Left ventricle myocardium inferior (tissue), 1 donor: ENCODE measurements around the gene IL17RB. TPM values are rescaled to one million over a fixed set of nuclear protein-coding genes. Genes with fewer than 3 reads are reported as not detected.

Experiments
- DNase-seq: peaks from one replicate; pipeline ENCODE4 v3.0.0-alpha.2; 2020
- H3K27ac ChIP-seq: fragments of 200-600 bp; replicated peaks from 2 replicates; pipeline ENCODE4 v1.8.0; 2021
- H3K27me3 ChIP-seq: fragments of 200-600 bp; 2 replicates; pipeline ENCODE4 v1.8.0; 2021; ENCODE audit warnings: low read depth
- H3K36me3 ChIP-seq: fragments of 200-600 bp; 2 replicates; pipeline ENCODE4 v1.8.0; 2021
- H3K4me1 ChIP-seq: fragments of 200-600 bp; 2 replicates; pipeline ENCODE4 v1.8.0; 2021
- H3K4me3 ChIP-seq: fragments of 200-600 bp; 2 replicates; pipeline ENCODE4 v1.8.0; 2021; ENCODE audit warnings: mild to moderate bottlenecking, moderate library complexity
- H3K9me3 ChIP-seq: fragments of 200-600 bp; replicated peaks from 2 replicates; pipeline ENCODE4 v1.8.0; 2021
- CTCF ChIP-seq: fragments of 200-600 bp; IDR thresholded peaks from 2 replicates; pipeline ENCODE4 v1.8.0; 2021; ENCODE audit warnings: antibody characterized with exemption, mild to moderate bottlenecking, borderline replicate concordance
- intact Hi-C: fragments of 100-400 bp; cut with micrococcal nuclease; formaldehyde crosslinking; loops from one replicate; pipeline ENCODE4 v1.11.0; 2022
- total RNA-seq: library from RNA; stranded (reverse); fragmentation: NEBNext Ultra II Directional; extraction: Animal tissue kit (Norgen Biotek cat#: 25700); gene quantifications from one replicate; pipeline ENCODE4 v1.2.1, GENCODE V29; 2021
- donor health status: DM: no; HTN: yes; CAD: no; lungs with severe emphysema.

IL17RB gene
- total RNA-seq, 1 donor from 2014 or later, result 0.47 TPM

GRCh38 chr3:53880396-53881345 is 34.3 kb downstream of the IL17RB start:
- intact Hi-C loops, result no loop called here
- peaks cover 67% of the 10 kb centered on the region for H3K36me3 ChIP-seq
- H3K27ac ChIP-seq, result peak overlapping the region; percentile 92
- no peak for DNase-seq
- TF ChIP-seq CTCF, result no peak
- H3K4me3 ChIP-seq, result peak overlapping the region; percentile 95
- no peaks in the 10 kb centered on the region for H3K27me3 ChIP-seq
- H3K4me1 ChIP-seq, result peaks cover 32% of the 10 kb centered on the region
- H3K9me3 ChIP-seq, result no peaks in the 10 kb centered on the region

GRCh38 chr3:53881691-53882593 is 35.6 kb downstream of the IL17RB start, which contains the start of gene ACTR8:
ACTR8 (minus strand) TSS chr3:53882152; CDS start chr3:53882101, 51 bp downstream.
- intact Hi-C loops, result no loop called here
- peak; percentile 89 for DNase-seq
- H3K36me3 ChIP-seq, result peaks cover 67% of the 10 kb centered on the region
- H3K9me3 ChIP-seq, result no peaks in the 10 kb centered on the region
- H3K4me1 ChIP-seq, result peaks cover 32% of the 10 kb centered on the region
- TF ChIP-seq CTCF, result peak; percentile 43
- H3K4me3 ChIP-seq, result peak within 1 kb of the TSS; percentile 95
- no peaks in the 10 kb centered on the region for H3K27me3 ChIP-seq
- peak within 1 kb of the TSS; percentile 92 for H3K27ac ChIP-seq

- intact Hi-C loops, result no loop called here
- Histone ChIP-seq H3K27me3 (no peaks in the 10 kb centered on the region), H3K36me3 (peaks cover 67% of the 10 kb centered on the region), H3K27ac (no peak overlapping the region), H3K4me1 (peaks cover 34% of the 10 kb centered on the region), H3K4me3 (no peak overlapping the region), H3K9me3 (no peaks in the 10 kb centered on the region)
- no peak for DNase-seq
- no peak for TF ChIP-seq CTCF
These were observed 36.6 kb downstream of the IL17RB start for GRCh38 chr3:53883008-53883407.

GRCh38 chr3:53884623-53885022 is 38.3 kb downstream of the IL17RB start:
- H3K4me1 ChIP-seq, result peaks cover 46% of the 10 kb centered on the region
- H3K27ac ChIP-seq, result no peak overlapping the region
- no peak for DNase-seq
- H3K9me3 ChIP-seq, result no peaks in the 10 kb centered on the region
- H3K4me3 ChIP-seq, result no peak overlapping the region
- H3K27me3 ChIP-seq, result no peaks in the 10 kb centered on the region
- H3K36me3 ChIP-seq, result peaks cover 54% of the 10 kb centered on the region
- intact Hi-C loops, result no loop called here
- TF ChIP-seq CTCF, result no peak

GRCh38 chr3:53885239-53885638 is 38.9 kb downstream of the IL17RB start:
- H3K27me3 ChIP-seq, result no peaks in the 10 kb centered on the region
- H3K36me3 ChIP-seq, result peaks cover 51% of the 10 kb centered on the region
- no peak overlapping the region for H3K27ac ChIP-seq
- no peak overlapping the region for H3K4me3 ChIP-seq
- no peaks in the 10 kb centered on the region for H3K9me3 ChIP-seq
- intact Hi-C loops, result no loop called here
- no peak for DNase-seq
- peaks cover 46% of the 10 kb centered on the region for H3K4me1 ChIP-seq
- TF ChIP-seq CTCF, result no peak
